Epithelial cell of esophagus (primary cell): Measurements from ENCODE around the gene NUSAP1.

Experiments
- DNase-seq: peaks from one replicate; pipeline ENCODE4 v3.0.0; 2010; ENCODE audit warnings: low read depth
- H3K4me3 ChIP-seq: 2 replicates; pipeline ENCODE4 v1.5.1; 2011; ENCODE audit warnings: mild to moderate bottlenecking, low read length, control low read depth
- CTCF ChIP-seq: IDR thresholded peaks from 2 replicates; pipeline ENCODE4 v1.5.1; 2011; ENCODE audit warnings: low read depth, mild to moderate bottlenecking, low read length, control low read depth, inconsistent platforms; ENCODE audit not compliant: insufficient read depth; ENCODE audit errors: missing control alignments

Gene NUSAP1

GRCh38 chr15:41392659-41393058 lies 60.0 kb downstream of the NUSAP1 start:
- no peak for TF ChIP-seq CTCF
- DNase-seq = no peak
- no peak overlapping the region for H3K4me3 ChIP-seq

GRCh38 chr15:41394924-41395323 lies 62.2 kb downstream of the NUSAP1 start:
- no peak overlapping the region for H3K4me3 ChIP-seq
- DNase-seq = no peak
- TF ChIP-seq CTCF = no peak

GRCh38 chr15:41396111-41396510 lies 63.4 kb downstream of the NUSAP1 start:
- H3K4me3 ChIP-seq = no peak overlapping the region
- no peak for DNase-seq
- TF ChIP-seq CTCF = no peak

- peak overlapping the region; percentile 84 for H3K4me3 ChIP-seq
- no peak for DNase-seq
- no peak for TF ChIP-seq CTCF
These were observed 69.2 kb downstream of the NUSAP1 start for GRCh38 chr15:41401904-41402267.

- H3K4me3 ChIP-seq = no peak overlapping the region
- DNase-seq = no peak
- TF ChIP-seq CTCF = no peak
These were observed 74.7 kb downstream of the NUSAP1 start for GRCh38 chr15:41407341-41407740.

GRCh38 chr15:41408234-41408641 lies 75.6 kb downstream of the NUSAP1 start:
- peak; percentile 90 for DNase-seq
- no peak overlapping the region for H3K4me3 ChIP-seq
- TF ChIP-seq CTCF = no peak

- no peak for TF ChIP-seq CTCF
- DNase-seq = peak; percentile 81
- H3K4me3 ChIP-seq = no peak overlapping the region
These were observed 78.3 kb downstream of the NUSAP1 start for GRCh38 chr15:41411031-41411430.
